HEK293 (cell line): Measurements from ENCODE around the gene TRAPPC10.

ENCODE experiments used
- CTCF ChIA-PET: fragments of 350-600 bp; formaldehyde crosslinking; extraction: SDS; loops from one replicate; lab custom pipeline; 2021; ENCODE audit warnings: antibody characterized with exemption; lab: Yijun Ruan, JAX
- POLR2A ChIA-PET: fragments of 300-600 bp; formaldehyde crosslinking; extraction: SDS; loops from one replicate; lab custom pipeline; 2020; ENCODE audit warnings: antibody characterized with exemption, inconsistent platforms; lab: Yijun Ruan, JAX
- H3K27ac ChIP-seq: fragments of 200-500 bp; sonication (Bioruptor generic); 2 replicates; pipeline ENCODE4 v1.5.1; 2014; ENCODE audit warnings: low read depth, low read length, control low read depth, inconsistent platforms; ENCODE audit errors: extremely low read depth
- H3K36me3 ChIP-seq, 2 experiments: fragments of 200-500 bp in 1 of 2; sonication (Bioruptor generic) in 1 of 2; 1 replicate in 1 of 2; 2 replicates in 1 of 2; pipeline ENCODE4 v1.5.1; 2014 to 2017; ENCODE audit warnings: inconsistent platforms in 2 of 2, low read length in 2 of 2; ENCODE audit not compliant: control insufficient read depth in 2 of 2, insufficient read depth in 1 of 2
- H3K4me1 ChIP-seq: fragments of 200-500 bp; sonication (Bioruptor generic); 2 replicates; pipeline ENCODE4 v1.5.1; 2014; ENCODE audit warnings: mild to moderate bottlenecking, low read length, inconsistent platforms; ENCODE audit not compliant: control insufficient read depth, insufficient read depth
- H3K4me3 ChIP-seq: 2 replicates; pipeline ENCODE4 v1.5.1; 2011; ENCODE audit warnings: low read depth, mild to moderate bottlenecking, control low read depth, low read length, moderate library complexity
- H3K9me3 ChIP-seq: fragments of 200-500 bp; sonication (Bioruptor generic); 2 replicates; pipeline ENCODE4 v1.5.1; 2014; ENCODE audit warnings: low read depth, low read length, inconsistent platforms; ENCODE audit not compliant: control insufficient read depth, insufficient read depth
- AEBP2 ChIP-seq: fragments of 450-650 bp; formaldehyde crosslinking; IDR thresholded peaks from 2 replicates; pipeline ENCODE4 v1.5.1; 2016; ENCODE audit warnings: missing biosample characterization, missing genetic modification characterization, borderline replicate concordance
- HIC1 ChIP-seq: fragments of 450-650 bp; formaldehyde crosslinking; IDR thresholded peaks from 2 replicates; pipeline ENCODE4 v1.5.1; 2016; ENCODE audit warnings: missing biosample characterization, missing genetic modification characterization
- KLF1 ChIP-seq: fragments of 450-650 bp; formaldehyde crosslinking; IDR thresholded peaks from 2 replicates; pipeline ENCODE4 v1.5.1; 2016; ENCODE audit warnings: missing biosample characterization, missing genetic modification characterization
- KLF8 ChIP-seq: fragments of 450-650 bp; formaldehyde crosslinking; IDR thresholded peaks from 2 replicates; pipeline ENCODE4 v1.5.1; 2016; ENCODE audit warnings: missing biosample characterization, missing genetic modification characterization
- SALL2 ChIP-seq: fragments of 450-650 bp; formaldehyde crosslinking; IDR thresholded peaks from 2 replicates; pipeline ENCODE4 v1.5.0; 2017; ENCODE audit warnings: missing biosample characterization, mild to moderate bottlenecking, missing genetic modification characterization, borderline replicate concordance
- SP2 ChIP-seq: fragments of 450-650 bp; formaldehyde crosslinking; IDR thresholded peaks from 2 replicates; pipeline ENCODE4 v1.5.1; 2016; ENCODE audit warnings: missing biosample characterization, missing genetic modification characterization
- SP7 ChIP-seq: fragments of 450-650 bp; formaldehyde crosslinking; IDR thresholded peaks from 2 replicates; pipeline ENCODE4 v1.5.1; 2016; ENCODE audit warnings: missing biosample characterization, missing genetic modification characterization
- ZBTB1 ChIP-seq: fragments of 450-650 bp; formaldehyde crosslinking; IDR thresholded peaks from 2 replicates; pipeline ENCODE4 v1.5.1; 2016; ENCODE audit warnings: missing biosample characterization, missing genetic modification characterization
- ZBTB17 ChIP-seq: fragments of 450-650 bp; formaldehyde crosslinking; IDR thresholded peaks from 2 replicates; pipeline ENCODE4 v1.5.1; 2016; ENCODE audit warnings: missing biosample characterization, missing genetic modification characterization
- ZBTB44 ChIP-seq: fragments of 450-650 bp; IDR thresholded peaks from 2 replicates; pipeline ENCODE4 v1.5.1; 2018; ENCODE audit warnings: missing biosample characterization, mild to moderate bottlenecking, missing genetic modification characterization
- ZNF138 ChIP-seq: fragments of 450-650 bp; formaldehyde crosslinking; IDR thresholded peaks from 2 replicates; pipeline ENCODE4 v1.5.1; 2016; ENCODE audit warnings: missing biosample characterization, missing genetic modification characterization, borderline replicate concordance
- ZNF146 ChIP-seq: fragments of 450-650 bp; formaldehyde crosslinking; IDR thresholded peaks from 2 replicates; pipeline ENCODE4 v1.5.1; 2016; ENCODE audit warnings: missing biosample characterization, missing genetic modification characterization
- ZNF155 ChIP-seq: fragments of 450-650 bp; formaldehyde crosslinking; IDR thresholded peaks from 2 replicates; pipeline ENCODE4 v1.5.1; 2016; ENCODE audit warnings: missing biosample characterization, missing genetic modification characterization
- ZNF23 ChIP-seq: fragments of 450-650 bp; formaldehyde crosslinking; IDR thresholded peaks from 2 replicates; pipeline ENCODE4 v1.5.1; 2016; ENCODE audit warnings: missing biosample characterization, missing genetic modification characterization, borderline replicate concordance
- ZNF239 ChIP-seq: fragments of 450-650 bp; formaldehyde crosslinking; IDR thresholded peaks from 2 replicates; pipeline ENCODE4 v1.5.1; 2016; ENCODE audit warnings: missing biosample characterization, missing genetic modification characterization
- ZNF37A ChIP-seq: fragments of 450-650 bp; IDR thresholded peaks from 2 replicates; pipeline ENCODE4 v1.5.1; 2018; ENCODE audit warnings: missing biosample characterization, missing genetic modification characterization
- ZNF621 ChIP-seq: fragments of 450-650 bp; formaldehyde crosslinking; IDR thresholded peaks from 2 replicates; pipeline ENCODE4 v1.5.1; 2017; ENCODE audit warnings: missing biosample characterization, missing genetic modification characterization
- ZNF701 ChIP-seq: fragments of 450-650 bp; formaldehyde crosslinking; IDR thresholded peaks from 2 replicates; pipeline ENCODE4 v1.5.1; 2016; ENCODE audit warnings: missing biosample characterization, missing genetic modification characterization
- ZSCAN23 ChIP-seq: fragments of 450-650 bp; formaldehyde crosslinking; IDR thresholded peaks from 2 replicates; pipeline ENCODE4 v1.5.1; 2016; ENCODE audit warnings: missing biosample characterization, missing genetic modification characterization
- ZSCAN4 ChIP-seq: fragments of 450-650 bp; formaldehyde crosslinking; IDR thresholded peaks from 2 replicates; pipeline ENCODE4 v1.5.1; 2017; ENCODE audit warnings: missing biosample characterization, missing genetic modification characterization

The TRAPPC10 gene

GRCh38 chr21:43984905-43985689 is 27.0 kb upstream of the TRAPPC10 start:
- Histone ChIP-seq H3K4me1 (no peaks in the 10 kb centered on the region), H3K27ac (peak overlapping the region; percentile 24; the same call in 1 of the 2 replicates), H3K4me3 (no peak overlapping the region), H3K36me3 (peaks cover 0 to 22% of the 10 kb centered on the region in 2 experiments; a peak in 1 of 3 replicates), H3K9me3 (no peaks in the 10 kb centered on the region)
- POLR2A ChIA-PET, result interaction anchor here (0.7 kb wide), 1 partner anchor 1905 kb away, joined by 3 read pairs; no protein-coding TSS in a partner anchor
- CTCF ChIA-PET, result interaction anchor here (0.6 to 1.0 kb wide), 3 partner anchors 9 to 21 kb away, joined by 3 to 6 read pairs (median 4); no protein-coding TSS in a partner anchor
- no peak for TF ChIP-seq AEBP2 (tag by site-specific recombination)
- no peak for TF ChIP-seq ZBTB17
- TF ChIP-seq SALL2 (tag by site-specific recombination), result no peak
- TF ChIP-seq SP2 (tag by site-specific recombination), result no peak
- TF ChIP-seq ZNF138, result no peak
- no peak for TF ChIP-seq ZNF37A (tag by site-specific recombination)
- TF ChIP-seq ZNF155, result no peak
- no peak for TF ChIP-seq ZNF239
- no peak for TF ChIP-seq ZSCAN4
- no peak for TF ChIP-seq ZSCAN23
- TF ChIP-seq ZNF146 (tag by site-specific recombination), result no peak
- no peak for TF ChIP-seq ZNF23 (tag by site-specific recombination)
- TF ChIP-seq HIC1 (tag by site-specific recombination), result no peak
- no peak for TF ChIP-seq ZBTB1

- ChIA-PET POLR2A (no interaction called here), CTCF (interaction anchor here (0.6 kb wide), 2 partner anchors 11 to 20 kb away, joined by 3 to 6 read pairs; no protein-coding TSS in a partner anchor)
- H3K9me3 ChIP-seq, result no peaks in the 10 kb centered on the region
- TF ChIP-seq SP7 (tag by site-specific recombination) (0 out of 2 replicates have a peak, but pooled peaks have one; percentile 12), ZBTB44 (tag by site-specific recombination) (peak; percentile 71), ZNF239 (no peak), ZNF621 (no peak), ZNF146 (tag by site-specific recombination) (no peak), ZNF701 (tag by site-specific recombination) (no peak), KLF8 (peak; percentile 68; the same call in 1 of the 2 replicates), KLF1 (tag by site-specific recombination) (peak; percentile 83)
- TF ChIP-seq, all 188 proteins: peak for 4
- Histone ChIP-seq H3K27ac (no peak overlapping the region), H3K4me1 (no peaks in the 10 kb centered on the region), H3K4me3 (no peak overlapping the region), H3K36me3 (peaks cover 0 to 17% of the 10 kb centered on the region in 2 experiments; a peak in 1 of 3 replicates)
Measured at GRCh38 chr21:43985690-43986251, 26.3 kb upstream of the TRAPPC10 start.
